ENCODE measurements around the gene SLC23A2. TPM values are rescaled to one million over a fixed set of nuclear protein-coding genes. Genes with fewer than 3 reads are reported as not detected.

SLC23A2 gene
- total RNA-seq, 2 donors from 2014 or later: 4.6 to 5.1 TPM

DNA sequence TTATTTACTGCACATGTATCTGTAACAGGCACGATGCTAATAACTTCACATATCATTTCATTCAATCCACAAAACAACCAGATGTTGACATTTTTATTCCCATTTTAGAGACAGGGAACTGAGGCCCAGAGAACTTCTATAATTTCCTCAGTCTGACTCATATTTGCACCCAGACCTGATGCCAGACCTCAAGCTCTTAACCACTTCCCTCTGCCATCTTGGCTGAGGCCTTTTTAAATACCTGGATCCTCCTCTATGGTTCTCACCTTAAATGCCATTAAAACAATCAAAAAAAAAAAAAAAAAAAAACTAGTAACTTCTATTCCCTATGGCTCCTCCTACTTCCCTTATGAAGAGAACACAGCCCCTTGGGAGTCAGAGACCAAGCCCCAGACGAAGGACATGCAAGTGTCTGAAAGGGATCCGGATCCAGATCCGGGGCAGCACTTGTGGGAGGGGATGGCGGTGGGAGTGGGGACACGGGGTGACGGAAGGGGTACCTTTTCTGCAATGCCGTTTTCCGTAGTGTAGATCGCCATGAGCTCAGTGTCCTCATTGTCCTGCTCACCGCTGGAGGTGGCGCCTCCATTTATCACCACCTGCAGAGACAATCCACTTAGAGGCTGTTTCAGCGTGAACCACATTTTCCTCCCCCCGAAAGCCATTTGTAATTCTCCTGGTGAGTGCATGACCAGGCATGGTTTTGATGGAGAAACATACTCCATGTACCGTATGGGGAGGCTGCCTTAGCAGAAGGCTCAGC, 88.7 kb downstream of the SLC23A2 start:
- Histone ChIP-seq H3K4me3 (no peak overlapping the region), H3K27me3 (no peaks in the 10 kb centered on the region), H3K9me3 (no peaks in the 10 kb centered on the region), H3K36me3 (no peaks in the 10 kb centered on the region), H3K27ac (no peak overlapping the region), H3K4me1 (no peaks in the 10 kb centered on the region), H3K9ac (ENCODE audit: low read depth in 2 of 2, low read length in 2 of 2) (no peak overlapping the region)
- TF ChIP-seq, protein P1, sequence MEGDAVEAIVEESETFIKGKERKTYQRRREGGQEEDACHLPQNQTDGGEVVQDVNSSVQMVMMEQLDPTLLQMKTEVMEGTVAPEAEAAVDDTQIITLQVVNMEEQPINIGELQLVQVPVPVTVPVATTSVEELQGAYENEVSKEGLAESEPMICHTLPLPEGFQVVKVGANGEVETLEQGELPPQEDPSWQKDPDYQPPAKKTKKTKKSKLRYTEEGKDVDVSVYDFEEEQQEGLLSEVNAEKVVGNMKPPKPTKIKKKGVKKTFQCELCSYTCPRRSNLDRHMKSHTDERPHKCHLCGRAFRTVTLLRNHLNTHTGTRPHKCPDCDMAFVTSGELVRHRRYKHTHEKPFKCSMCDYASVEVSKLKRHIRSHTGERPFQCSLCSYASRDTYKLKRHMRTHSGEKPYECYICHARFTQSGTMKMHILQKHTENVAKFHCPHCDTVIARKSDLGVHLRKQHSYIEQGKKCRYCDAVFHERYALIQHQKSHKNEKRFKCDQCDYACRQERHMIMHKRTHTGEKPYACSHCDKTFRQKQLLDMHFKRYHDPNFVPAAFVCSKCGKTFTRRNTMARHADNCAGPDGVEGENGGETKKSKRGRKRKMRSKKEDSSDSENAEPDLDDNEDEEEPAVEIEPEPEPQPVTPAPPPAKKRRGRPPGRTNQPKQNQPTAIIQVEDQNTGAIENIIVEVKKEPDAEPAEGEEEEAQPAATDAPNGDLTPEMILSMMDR (IDR thresholded peaks at IDR 0.05): no peak
- DNase-seq: no peak
- intact Hi-C loops (cut with DNase I): no loop called here

DNA sequence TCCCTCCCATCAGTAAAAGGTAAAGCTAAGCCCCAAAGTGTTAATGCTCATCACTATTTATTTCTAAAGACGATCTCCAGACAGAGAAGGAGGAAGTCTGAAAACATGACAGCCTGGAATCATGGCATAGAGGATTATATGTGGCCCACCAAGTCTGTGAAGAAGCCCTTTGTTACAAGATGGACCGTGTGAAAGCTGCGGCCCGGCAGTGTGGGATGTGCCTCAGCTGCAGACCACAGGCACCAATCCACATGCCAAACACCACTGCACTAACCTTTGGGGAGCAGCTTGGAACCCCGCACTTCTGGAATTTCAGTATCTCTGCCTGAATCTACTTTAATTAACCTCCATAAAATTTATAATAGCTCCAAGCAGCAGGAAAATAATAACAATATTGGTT, 90.4 kb downstream of the SLC23A2 start:
- Histone ChIP-seq H3K27me3 (no peaks in the 10 kb centered on the region), H3K9me3 (no peaks in the 10 kb centered on the region), H3K4me3 (no peak overlapping the region), H3K9ac (ENCODE audit: low read depth in 2 of 2, low read length in 2 of 2) (no peak overlapping the region), H3K4me1 (no peaks in the 10 kb centered on the region), H3K36me3 (no peaks in the 10 kb centered on the region), H3K27ac (no peak overlapping the region)
- TF ChIP-seq, protein P1 (IDR thresholded peaks at IDR 0.05): no peak
- no peak for DNase-seq
- intact Hi-C loops (cut with DNase I): no loop called here

DNA sequence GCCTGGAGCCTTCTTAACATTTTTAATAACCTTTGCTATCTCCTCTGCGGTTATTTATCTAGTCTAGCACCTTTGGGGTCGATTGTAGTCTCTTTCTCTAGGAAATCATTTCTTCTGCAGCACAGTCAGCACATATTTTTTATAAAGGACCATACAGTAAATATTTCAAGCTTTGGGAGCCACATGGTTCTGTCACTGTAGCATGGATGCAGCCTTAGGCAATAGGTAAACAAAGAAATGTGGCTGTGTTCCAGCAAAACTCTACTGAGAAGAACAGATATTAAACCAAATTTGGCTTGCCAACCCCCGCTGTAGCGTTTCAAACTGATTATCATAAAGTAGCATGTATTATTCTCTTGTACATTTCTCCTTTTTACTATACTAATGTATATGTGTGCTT, 95.7 kb downstream of the SLC23A2 start:
- no peak overlapping the region for H3K4me3 ChIP-seq
- H3K36me3 ChIP-seq: no peaks in the 10 kb centered on the region
- intact Hi-C loops (cut with DNase I): no loop called here
- TF ChIP-seq, protein P1 (IDR thresholded peaks at IDR 0.05): no peak
- H3K9me3 ChIP-seq: no peaks in the 10 kb centered on the region
- no peak overlapping the region for H3K27ac ChIP-seq
- H3K4me1 ChIP-seq: no peaks in the 10 kb centered on the region
- no peaks in the 10 kb centered on the region for H3K27me3 ChIP-seq
- no peak for DNase-seq
- H3K9ac ChIP-seq (ENCODE audit: low read depth in 2 of 2, low read length in 2 of 2): no peak overlapping the region

DNA sequence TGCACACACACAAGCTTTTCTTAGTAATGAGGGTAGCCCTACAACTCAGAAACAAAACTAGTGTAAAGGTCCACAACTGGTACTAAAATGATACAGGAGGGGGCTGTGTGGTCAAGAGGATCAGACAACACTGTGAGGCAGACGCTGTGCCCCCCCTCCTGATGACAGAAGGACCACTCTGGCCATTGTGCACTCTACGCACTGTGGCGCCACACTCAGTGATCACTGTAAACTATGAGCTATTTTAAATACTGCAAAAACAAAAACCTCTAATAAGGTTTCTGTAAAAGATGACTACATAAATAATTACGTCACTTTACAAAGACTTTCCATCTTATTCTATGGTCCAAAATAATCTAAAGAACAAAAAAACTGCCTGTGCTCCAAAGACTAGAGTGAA, 96.1 kb downstream of the SLC23A2 start:
- no peaks in the 10 kb centered on the region for H3K36me3 ChIP-seq
- no peaks in the 10 kb centered on the region for H3K27me3 ChIP-seq
- no peak overlapping the region for H3K27ac ChIP-seq
- DNase-seq: no peak
- H3K4me3 ChIP-seq: no peak overlapping the region
- TF ChIP-seq, protein P1 (IDR thresholded peaks at IDR 0.05): no peak
- H3K9me3 ChIP-seq: no peaks in the 10 kb centered on the region
- H3K9ac ChIP-seq (ENCODE audit: low read depth in 2 of 2, low read length in 2 of 2): no peak overlapping the region
- no peaks in the 10 kb centered on the region for H3K4me1 ChIP-seq
- intact Hi-C loops (cut with DNase I): no loop called here

DNA sequence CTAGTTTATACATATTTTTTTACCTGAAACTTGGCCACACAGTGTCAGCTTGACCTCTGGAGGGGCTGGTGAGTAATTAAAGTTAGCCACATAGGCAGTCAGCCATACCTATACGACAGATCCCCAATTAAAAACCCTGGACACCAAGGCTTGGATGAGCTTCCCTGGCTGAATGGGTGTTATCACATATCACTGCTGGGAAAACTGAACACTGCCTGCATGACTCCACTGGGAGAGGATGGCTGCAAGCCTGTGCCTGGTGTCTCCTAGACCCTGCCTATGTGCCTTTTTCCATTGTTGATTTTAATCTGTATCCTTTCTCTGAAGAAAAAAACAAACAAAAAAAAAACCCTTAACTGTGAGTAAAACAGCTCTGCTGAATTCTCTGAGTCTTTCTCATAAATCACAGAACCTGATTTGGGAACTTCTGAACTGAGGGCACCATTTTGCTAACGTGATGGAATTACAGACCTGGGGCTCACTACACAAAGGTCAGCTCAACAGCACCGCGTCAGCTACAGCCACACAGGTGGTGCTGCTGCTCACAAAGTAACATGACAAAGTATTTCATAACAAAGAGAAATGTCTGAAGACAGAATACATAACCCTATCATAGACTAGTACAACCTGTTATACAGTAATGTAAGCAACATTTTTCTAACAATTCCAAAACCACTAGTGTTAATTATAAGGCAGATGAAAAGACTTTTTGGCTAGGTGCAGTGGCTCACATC, 97.0 kb downstream of the SLC23A2 start:
- no peaks in the 10 kb centered on the region for H3K9me3 ChIP-seq
- no peak overlapping the region for H3K9ac ChIP-seq (ENCODE audit: low read depth in 2 of 2, low read length in 2 of 2)
- no peak overlapping the region for H3K4me3 ChIP-seq
- no peak for DNase-seq
- TF ChIP-seq, protein P1 (IDR thresholded peaks at IDR 0.05): no peak
- no peak overlapping the region for H3K27ac ChIP-seq
- H3K4me1 ChIP-seq: no peaks in the 10 kb centered on the region
- intact Hi-C loops (cut with DNase I): no loop called here
- no peaks in the 10 kb centered on the region for H3K36me3 ChIP-seq
- no peaks in the 10 kb centered on the region for H3K27me3 ChIP-seq

All from colonic mucosa (tissue), 4 donors.